Cerebellar nuclear complex (tissue), 1 donor: ENCODE measurements around the gene OR4A16.

ENCODE experiments used
- DNase-seq, 2 experiments: peaks; one replicate each; lab custom pipeline; 2025; lab: John Stamatoyannopoulos, UW

OR4A16 gene

GRCh38 chr11:55342901-55343300, at the start of gene OR4A16:
Gene OR4A16 (plus strand): TSS chr11:55343201. CDS start chr11:55343201, 0 bp downstream.
- no peak for DNase-seq

- no peak for DNase-seq
These were observed 18.5 kb upstream of the OR4A16 start for GRCh38 chr11:55324500-55324899.

- DNase-seq = no peak
These were observed 2.3 kb downstream of the OR4A16 start for GRCh38 chr11:55345306-55345705.

GRCh38 chr11:55349032-55349431, 6.0 kb downstream of the OR4A16 start:
- no peak for DNase-seq

- no peak for DNase-seq
These were observed 14.7 kb downstream of the OR4A16 start for GRCh38 chr11:55357560-55358184.

- DNase-seq = no peak
These were observed 24.7 kb downstream of the OR4A16 start, which contains the start of gene OR4A15 for GRCh38 chr11:55367674-55368073. Gene OR4A15 (plus strand): TSS chr11:55367974. CDS start chr11:55367974, 0 bp downstream.
